GM18861 (cell line): Measurements from ENCODE around the gene GLI3.

Experiments used
- ATAC-seq: cut with Tn5 transposase; IDR thresholded peaks from one replicate; pipeline ENCODE4 v1.9.1; 2021; ENCODE audit not compliant: unreplicated experiment

The GLI3 gene

DNA sequence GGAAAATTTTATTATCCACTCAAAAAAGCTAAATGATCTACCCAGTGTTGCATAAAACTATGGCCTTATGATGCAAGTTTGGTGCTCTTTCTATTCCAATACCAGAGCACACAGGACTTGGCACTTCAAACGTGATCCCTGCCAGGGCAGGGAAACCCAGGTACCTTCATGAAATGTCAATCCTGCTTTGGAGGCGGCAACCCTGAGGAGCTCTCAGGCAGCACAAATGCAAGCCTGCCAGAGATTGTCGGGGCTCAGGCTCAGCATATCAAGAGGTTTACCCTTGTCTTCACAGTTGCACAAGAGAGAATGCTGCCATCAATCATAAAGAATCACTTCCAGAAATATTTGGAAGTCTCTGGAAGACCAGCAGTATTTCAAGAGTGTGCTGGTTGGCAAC lies 151.5 kb downstream of the GLI3 start:
- ATAC-seq = no peak

DNA sequence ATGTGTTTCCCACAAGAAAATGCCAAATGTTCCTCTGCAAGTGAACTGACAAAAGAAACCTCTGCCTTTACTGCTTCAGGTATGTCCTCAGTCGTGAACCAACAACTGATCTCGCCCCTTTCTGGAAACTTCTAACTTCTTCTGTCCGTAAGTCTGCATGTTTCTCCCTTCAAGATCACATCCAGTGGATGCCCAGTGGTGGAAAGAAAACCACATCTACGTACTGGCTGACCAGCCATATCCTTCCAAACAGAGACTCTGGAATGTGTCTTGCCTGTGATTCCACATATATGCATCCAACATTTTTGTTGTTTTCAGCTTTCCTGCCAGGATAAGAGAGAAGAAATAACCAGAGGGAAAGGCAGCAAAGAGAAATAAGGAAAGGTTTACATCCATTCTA lies 152.7 kb downstream of the GLI3 start:
- no peak for ATAC-seq

DNA sequence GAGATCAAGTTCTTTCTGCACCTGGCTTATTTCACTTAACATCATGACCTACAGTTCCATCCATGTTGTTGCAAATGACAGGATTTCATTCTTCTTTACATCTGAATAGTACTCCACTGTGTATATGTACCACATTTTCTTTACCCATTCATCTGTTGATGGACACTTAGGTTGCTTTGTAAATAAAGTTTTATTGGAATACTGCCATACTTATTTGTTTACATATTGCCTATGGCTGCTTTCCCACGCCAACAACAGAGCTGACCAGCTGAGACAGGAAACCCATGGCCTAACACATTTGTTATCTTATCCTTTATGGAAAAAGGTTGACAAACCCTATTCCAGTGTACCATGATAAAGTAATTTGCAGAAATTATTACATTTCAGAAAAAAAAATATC lies 153.7 kb downstream of the GLI3 start:
- ATAC-seq = no peak

DNA sequence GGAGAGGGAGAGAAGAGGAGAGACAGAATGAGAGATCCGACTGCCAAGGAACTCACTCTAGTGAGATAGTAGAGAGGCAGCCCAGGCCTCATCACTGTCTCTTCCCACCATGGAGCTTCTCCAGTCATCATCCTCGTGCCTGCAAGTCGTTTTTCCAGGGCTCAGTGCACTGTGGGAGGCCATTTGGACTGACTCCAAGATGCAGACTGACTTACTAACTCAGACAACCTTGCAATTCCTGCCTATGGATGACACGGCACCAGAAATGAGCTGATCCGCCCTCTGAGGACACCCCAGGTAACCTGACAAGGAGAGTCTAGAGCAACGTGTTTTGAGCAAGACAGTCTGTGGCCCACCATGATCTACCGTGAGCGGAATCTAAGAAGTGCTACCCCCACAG lies 154.9 kb downstream of the GLI3 start:
- ATAC-seq = no peak

DNA sequence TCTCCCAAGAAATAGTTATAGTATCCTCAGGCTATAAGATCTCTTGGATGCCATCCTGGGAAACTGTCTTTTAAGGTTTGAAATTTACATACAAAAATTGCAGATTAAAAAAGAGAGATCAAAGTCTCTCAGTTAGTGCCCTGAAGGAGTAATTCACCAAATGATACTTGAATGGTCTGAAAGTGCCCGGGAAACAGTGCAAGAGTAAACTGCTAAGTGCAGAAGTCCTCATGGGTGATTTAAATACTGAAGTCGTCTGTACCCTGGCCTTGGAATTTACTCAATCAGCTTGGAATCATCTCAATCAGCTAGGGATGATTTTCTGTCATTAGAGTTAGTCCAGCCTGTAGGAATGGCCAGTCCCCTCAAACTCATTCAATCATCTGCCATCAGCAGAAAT lies 155.3 kb downstream of the GLI3 start:
- ATAC-seq = no peak

DNA sequence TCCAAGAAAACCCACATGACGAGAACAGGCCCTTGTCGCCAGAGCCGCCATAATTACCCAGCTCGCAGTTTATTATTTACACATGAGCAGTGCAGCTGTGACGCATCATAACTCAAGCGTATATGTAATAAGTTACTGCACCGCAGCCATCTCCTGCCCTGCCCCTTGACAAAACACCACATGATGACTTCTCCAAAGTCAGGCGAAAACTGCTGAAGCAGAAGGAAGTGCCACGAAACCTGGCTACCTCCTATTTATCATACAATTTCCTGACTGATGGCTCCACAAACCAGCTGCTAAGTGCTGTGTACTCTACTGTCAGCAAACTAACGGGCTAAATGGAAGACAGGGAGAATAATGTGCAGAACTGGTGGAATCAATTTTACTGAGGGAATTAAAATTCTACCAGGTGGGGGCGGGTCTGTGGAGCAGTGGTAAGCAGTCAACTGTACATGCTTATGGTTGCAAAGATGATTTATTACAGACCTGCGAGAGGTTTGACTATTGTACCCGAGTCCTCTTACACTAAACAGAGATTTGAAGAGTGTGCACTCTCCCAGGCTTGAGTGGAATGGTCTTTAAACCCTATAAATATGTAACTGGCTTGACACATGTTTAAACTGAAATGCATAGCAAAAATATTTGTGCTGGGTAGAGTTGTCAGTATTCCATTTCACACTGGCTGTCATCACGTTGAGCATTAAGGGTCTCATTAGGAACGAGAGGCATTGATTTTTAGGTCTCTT lies 156.0 kb downstream of the GLI3 start:
- ATAC-seq = no peak

DNA sequence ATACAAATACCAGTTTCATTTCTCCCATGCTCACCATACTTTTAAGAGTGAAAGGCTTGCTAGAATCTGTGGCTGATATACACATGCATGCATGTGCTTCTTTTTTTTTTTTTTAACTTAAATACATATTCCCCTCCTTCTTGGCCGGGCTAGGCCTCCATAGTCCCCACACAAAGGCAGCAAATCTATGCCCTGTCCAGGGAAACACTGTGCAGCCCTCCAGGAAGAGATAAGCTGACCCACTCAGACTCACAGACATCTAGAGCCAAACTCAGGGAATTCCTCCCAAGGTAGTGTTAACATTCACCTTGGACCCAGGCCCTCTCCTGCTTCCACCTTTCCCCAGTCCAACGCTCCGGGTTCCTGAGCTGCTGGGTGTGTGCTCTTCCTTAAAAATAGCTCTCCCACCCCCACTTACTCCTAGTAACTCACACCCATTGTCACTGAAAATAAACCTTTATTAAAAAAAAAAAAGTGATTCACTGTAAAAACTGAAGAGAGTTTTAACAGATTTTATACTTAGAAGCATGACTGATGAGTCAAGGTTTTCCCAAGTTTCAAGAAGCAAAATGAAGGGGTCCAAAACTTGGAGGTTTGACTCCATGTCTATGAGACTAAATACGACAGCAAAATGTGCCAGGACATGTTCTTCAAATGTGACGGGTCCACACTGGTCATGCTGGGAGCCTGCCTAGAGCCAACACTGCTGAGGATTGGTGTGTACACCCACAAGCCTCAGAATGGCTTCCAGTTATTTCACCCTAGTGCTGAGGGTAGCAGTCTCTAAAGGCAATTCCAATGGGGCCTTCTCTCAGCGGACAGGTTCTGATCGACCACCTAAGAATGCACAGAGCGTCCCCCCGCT lies 159.5 kb downstream of the GLI3 start:
- no peak for ATAC-seq

DNA sequence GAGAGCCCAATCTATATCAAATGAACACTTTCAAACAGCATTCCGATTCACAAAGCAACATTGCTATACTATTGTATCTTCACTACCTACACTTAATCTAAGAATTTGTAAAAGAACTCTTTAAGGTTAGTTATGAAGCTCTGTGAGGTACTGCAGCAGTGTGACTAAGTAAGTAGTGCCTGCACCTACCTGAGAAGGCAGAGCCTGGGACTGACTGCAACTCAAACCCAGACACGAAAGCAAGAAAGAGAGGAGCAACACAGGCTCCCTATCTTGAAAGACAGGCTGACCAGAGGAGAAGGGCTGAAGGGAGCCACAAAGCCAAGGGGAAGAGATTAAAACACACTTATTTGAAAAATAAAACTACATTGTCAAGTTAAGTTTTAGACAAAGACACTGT lies 160.1 kb downstream of the GLI3 start:
- ATAC-seq = no peak

DNA sequence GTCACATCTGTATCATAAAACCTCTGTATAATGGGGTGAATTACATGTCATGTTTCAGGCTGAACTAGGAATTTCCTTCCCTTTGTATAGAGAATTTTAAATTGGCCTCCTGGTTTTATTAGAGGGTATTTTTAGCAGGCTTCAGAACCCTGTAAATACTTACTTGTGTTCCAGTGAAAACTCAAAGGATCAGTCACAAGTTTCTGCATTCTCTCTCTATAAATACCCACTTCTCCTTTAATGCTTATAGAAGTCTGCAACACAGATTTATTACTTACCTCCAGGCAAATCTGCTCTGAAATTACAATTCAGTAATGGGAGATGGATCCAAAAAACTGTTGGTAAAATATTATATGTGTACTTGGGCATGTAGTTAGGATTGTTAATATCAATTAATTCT lies 161.6 kb downstream of the GLI3 start:
- ATAC-seq = no peak

DNA sequence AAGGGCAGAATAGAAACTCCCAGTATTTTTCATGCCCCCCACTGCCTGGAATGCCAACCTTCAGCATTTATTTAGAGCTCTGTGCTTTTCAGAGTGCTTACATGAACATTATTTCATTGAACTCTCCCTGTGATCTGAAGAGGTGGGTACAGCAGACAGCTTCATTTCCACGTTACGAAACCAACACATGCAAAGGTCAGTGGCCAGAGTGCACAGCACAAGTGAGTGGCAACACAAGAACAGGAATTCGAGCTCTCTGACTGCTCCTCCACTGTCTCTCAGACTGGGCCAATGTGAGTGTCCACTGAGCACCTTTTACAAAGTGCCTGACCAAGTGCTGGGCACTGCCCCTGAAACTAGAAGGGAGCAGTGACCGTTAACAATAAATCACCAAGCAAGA lies 162.9 kb downstream of the GLI3 start:
- no peak for ATAC-seq

DNA sequence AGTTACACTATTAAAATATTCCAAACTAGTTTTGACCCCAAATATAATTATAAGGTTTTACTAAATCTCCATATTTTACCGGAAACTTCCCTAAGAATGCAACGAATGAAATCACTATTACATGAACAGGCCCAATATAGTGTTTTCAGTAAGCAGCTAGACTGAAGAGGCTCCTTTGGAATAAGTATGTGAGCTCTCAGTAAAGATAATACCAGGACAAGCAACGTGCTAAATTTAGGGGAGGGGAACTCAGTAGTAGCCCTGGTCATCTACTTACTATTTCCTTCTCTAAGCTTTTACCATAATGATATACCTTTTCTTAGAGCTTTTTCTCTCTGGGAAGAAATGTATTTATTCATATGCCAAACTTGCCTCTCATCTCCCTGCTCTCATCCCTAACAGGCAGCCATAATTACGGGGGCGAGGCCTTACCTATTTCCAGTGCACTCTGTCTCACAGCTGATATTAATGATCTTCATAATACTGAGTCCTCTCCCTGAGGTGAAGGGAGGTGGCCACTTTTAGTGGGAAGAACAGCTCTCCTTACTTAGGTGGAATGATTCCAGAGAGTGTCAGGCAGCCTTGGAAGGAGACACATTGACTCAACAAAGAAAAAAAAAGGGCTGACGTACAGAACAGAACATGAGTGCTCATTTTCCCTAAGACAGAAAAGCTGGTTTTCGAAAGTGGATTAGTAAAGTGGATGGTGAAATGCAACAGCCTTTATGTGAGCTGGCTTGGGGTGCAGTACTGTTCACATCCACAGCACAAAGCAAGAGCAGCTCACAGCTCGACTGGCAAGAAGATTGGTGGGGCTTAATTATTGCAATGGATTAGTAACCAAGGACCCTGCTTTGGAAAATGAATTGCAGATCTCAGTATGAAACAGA lies 165.4 kb downstream of the GLI3 start:
- no peak for ATAC-seq

DNA sequence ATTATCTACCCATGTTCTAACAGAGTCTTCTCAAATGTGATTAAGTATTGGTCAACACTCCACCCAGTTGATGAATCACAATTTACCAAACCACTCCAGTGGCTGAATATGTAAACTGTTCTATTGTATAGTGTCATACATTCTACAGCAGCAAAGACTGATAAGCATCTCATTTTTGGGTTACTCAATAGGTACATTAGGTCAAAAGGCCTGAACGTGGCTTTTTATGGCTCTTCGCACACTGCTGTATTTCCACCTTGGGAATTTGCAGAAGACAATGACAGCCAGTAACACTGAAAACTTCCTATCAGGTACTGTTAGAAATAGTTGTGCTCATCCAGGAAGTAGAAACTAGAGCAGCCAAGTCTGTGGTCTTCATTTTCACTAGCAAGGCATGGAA lies 166.9 kb downstream of the GLI3 start:
- ATAC-seq = no peak

DNA sequence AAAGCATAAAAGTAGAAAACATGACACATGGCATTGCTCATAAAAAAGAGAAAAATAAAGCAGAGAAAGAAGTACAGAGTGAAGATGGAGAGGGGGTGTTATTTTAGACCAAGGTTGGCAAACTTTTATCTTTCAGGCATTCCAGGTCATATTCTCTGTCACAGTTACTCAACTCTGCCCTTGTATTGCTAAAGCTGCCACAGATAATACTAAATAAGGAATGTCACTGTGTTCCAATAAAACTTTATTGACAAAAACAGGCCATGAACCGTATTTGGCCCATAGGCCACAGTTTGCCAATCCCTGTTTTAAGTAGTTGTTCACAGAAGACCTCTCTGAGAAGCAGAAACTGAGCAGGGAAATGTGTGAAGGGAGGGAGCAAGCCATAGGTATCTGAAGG lies 167.4 kb downstream of the GLI3 start:
- ATAC-seq = no peak

DNA sequence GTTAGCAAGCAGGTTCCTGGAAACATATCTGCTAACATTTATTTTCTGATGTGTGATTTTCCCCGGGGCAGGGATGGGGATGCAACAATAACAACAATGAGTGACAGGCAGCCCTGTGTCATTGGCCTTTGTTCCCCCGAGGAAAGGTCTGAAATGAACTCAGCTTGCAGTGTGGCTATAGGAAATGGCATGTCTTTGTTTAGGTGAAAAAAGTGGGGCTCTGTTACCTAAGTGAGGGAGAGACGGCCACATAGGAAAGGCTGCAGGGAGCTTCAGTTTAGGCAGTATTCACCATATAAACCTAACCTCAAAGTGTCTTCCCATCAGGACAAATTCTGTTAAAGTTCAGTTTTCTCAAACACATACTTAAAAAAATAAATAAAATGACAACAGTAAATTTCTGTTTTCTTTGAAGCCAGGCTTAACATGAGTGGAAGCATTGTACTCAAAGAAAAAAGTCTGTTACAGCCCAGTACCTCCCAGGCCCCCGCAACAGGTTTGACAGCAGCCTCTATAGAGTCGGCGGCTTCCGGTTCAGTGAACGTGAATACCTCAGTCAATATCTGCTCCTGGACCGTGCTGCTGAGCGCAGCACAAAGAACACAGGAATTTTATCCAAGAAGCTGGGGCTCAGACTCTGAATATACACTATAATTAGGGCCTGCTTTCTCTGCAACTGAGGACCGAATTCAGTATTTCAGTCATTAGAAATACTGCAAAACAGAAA lies 168.3 kb downstream of the GLI3 start:
- ATAC-seq = no peak

DNA sequence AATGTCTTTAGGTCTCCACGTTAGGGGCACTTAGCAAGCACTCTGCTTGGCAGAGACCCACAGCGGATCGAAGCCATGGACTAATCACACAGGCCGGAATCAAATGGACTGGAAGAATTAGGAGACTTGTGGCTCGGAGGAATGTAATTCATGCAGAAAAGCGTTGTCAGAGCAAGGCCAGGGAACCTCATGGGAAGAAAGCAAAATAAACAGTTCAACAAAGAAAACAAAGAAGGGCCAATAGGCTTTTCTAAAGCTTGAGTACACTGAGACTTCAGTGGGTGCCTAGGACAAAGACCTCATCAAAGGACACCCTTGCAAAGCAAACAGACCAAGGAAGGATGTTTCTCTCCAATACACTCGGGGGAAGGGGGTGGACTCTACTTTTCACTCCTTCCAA lies 171.1 kb downstream of the GLI3 start:
- no peak for ATAC-seq

DNA sequence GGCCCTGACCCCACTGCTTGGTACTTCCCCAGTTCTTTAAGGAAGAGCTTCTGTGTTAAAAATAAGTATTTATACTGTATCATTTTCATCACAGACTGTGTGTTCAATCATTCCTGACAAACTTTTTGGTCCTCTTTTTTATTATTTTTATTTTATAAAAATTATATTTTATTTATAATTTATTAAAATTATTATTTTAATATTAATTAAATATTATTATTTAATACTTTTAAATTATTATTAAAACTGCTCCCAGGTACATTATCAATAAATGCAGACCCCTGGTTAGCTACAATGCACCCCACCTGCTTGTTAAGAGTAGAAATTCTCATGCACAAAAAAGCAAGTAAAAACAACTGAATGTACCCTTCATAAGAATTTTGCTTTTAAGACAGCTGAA lies 172.0 kb downstream of the GLI3 start:
- ATAC-seq = no peak

DNA sequence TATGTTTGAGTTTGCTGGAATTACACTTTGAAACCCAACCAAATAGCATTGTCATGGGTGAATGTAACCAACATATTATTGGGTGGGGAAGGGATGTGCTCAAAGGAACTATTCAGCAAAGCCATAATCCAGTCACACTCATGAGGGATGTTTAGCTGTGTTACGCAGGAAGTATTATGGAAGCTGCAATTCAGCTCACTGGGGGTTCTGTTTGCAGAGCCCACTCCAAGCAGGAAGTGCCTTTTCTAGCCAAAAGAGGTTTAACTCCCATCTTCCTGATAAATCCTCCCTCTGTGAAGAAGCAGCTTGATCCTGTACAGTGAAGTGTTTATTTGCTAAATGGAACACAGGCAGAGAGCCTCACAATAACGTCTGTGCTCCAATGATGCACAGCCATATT lies 172.5 kb downstream of the GLI3 start:
- ATAC-seq = no peak

DNA sequence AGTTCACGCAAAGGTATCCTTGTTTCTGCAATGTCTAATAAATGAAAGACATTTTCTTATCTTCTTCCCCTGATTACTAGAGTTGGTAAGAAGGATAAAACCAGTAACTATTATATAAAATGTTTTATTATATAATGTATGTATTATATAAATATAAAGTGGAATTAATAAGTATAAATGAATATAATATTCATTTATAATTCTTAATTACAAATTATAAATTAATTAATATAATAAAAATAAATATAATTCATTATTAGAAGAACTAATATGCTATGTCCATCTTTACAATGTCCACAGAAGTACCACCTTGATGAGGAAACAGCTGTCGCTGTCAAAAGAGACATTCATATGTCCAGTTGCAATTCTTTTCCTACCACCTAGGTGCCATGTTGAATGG lies 177.7 kb downstream of the GLI3 start:
- no peak for ATAC-seq

DNA sequence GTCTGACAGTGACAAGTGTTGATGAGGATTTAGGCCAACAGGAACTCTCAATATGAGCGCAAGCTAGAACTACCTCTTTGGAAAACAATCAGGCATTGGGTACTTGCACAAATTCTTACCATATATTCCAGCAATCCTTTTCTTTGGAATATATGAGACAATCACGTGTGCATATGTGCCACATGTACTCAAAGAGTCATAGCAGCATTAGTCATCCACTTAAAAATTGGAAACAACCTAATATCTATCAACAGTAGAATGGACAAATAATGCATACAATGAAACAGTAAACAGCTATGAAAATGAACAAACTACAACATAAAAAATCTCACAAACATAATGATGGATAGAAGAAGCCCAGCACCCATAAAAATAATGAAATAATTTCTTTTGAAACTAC lies 179.7 kb downstream of the GLI3 start:
- ATAC-seq = no peak

DNA sequence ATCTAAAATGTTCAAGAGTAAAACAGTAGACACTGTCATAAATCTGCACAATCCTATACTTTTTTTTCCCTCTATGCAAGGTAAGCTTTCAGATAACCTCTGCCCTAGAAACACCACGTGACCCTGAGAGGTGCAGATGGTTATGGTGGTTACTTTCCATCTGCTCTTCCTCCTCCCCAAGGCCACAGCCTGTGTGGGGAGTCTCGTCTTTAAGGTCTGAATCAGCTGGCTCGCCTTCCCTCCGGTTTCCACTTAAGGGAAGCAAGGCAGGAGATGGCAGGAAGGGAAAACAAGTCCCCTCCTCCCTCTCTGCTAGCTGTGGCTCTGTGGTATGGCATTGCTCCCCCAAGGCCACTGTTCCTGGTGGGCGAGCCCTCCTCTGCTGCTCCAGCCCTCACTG lies 181.8 kb downstream of the GLI3 start:
- no peak for ATAC-seq

DNA sequence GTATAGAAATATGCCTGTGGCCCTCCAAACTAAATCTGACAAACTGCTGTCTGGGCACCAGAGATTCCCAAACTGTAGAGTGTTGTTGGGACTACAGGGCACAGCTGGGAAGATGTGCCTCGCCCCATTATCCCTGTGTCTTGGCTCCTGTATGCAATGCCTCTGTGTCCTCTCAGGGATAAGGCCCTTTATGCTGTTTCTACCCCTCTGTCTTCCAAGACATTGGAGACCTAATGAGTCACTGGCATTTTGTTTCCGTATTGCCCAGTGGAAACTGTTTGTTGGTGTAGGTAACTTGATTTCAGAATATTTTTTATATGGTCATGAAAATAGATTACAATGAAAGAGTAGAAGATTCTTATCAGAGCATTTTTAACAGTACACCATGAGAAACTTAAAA lies 183.2 kb downstream of the GLI3 start:
- ATAC-seq = no peak
